ENCODE results near the gene NCAN. TPM values are rescaled to one million over a fixed set of nuclear protein-coding genes. Genes with fewer than 3 reads are reported as not detected.

Gene NCAN
- total RNA-seq, 4 donors from 2014 or later: not detected

- TF ChIP-seq, protein P1, sequence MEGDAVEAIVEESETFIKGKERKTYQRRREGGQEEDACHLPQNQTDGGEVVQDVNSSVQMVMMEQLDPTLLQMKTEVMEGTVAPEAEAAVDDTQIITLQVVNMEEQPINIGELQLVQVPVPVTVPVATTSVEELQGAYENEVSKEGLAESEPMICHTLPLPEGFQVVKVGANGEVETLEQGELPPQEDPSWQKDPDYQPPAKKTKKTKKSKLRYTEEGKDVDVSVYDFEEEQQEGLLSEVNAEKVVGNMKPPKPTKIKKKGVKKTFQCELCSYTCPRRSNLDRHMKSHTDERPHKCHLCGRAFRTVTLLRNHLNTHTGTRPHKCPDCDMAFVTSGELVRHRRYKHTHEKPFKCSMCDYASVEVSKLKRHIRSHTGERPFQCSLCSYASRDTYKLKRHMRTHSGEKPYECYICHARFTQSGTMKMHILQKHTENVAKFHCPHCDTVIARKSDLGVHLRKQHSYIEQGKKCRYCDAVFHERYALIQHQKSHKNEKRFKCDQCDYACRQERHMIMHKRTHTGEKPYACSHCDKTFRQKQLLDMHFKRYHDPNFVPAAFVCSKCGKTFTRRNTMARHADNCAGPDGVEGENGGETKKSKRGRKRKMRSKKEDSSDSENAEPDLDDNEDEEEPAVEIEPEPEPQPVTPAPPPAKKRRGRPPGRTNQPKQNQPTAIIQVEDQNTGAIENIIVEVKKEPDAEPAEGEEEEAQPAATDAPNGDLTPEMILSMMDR (IDR thresholded peaks at IDR 0.05; ENCODE audit: low read depth): no peak
These were observed 8.5 kb upstream of the NCAN start, which contains the start of gene NR2C2AP for GRCh38 chr19:19203012-19203856. Gene NR2C2AP, minus strand, starts transcription at chr19:19203414. Its CDS starts 354 bp downstream, at chr19:19203060.

DNA sequence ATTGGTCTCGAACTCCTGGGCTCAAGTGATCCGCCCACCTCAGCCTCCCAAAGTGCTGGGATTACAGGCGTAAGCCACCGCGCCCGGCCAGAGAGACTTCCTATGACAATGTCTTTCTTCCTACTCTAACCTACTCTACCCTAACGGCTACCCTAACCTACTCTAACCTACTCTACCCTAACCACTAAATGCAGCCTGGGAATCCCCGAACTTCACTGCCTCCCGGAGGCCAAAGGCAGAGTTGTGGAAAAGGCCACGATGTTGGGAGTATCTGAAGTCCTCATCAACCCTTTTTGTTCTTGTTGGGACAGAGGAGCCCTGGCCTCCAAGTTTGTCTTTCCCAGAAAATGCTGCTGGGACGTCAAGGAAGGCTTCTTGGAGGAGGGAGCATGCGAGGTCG lies 7.6 kb upstream of the NCAN start:
- TF ChIP-seq, protein P1 (IDR thresholded peaks at IDR 0.05; ENCODE audit: low read depth): no peak

DNA sequence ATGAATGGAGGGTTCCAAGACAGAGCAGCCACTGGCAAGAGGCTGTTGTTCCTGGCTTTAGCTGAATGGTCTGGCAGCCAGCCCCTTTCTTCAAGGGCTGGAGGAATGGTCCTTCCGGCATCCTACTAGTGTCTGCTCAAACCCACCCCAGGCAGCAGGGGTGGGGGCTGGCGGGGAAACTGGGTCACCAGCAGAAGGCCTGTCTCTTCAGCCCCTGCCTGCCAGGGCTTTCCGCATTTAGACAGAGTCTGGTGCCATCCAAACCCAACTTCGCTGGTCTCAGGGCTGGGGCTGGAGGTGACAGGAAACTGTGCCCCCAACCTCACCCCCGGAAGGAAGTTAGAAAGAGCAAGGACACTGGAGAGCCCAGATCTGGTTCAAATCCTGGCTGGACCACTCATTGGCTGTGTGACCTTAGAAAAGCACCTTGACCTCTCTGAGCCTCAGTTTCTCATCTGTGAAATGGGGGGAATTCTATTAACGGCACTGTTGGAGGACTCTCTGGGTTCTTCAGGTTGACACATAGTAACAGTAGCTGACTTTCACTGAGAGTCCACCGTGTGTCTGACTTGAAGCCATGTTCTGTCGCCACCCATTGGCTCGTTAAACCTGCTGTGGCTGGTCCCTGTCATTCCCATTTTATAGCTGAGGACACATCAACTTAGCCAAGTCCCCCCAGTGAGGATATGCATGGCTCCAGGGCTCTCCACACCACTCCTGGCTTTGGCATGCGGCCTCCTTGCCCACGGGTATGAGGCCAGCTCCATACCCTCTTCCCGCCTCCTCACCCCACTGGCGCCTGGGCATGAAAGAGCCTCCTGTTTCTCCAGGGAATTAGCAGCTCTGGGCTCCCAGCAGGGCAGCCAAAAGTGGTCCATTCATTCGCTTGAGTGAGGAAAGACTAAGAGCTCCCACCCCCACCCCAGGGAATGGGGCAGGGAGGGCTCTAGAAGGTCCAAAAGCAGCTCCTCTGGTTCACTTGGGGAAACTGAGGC lies 6.0 kb upstream of the NCAN start:
- TF ChIP-seq, protein P1 (IDR thresholded peaks at IDR 0.05; ENCODE audit: low read depth): no peak

DNA sequence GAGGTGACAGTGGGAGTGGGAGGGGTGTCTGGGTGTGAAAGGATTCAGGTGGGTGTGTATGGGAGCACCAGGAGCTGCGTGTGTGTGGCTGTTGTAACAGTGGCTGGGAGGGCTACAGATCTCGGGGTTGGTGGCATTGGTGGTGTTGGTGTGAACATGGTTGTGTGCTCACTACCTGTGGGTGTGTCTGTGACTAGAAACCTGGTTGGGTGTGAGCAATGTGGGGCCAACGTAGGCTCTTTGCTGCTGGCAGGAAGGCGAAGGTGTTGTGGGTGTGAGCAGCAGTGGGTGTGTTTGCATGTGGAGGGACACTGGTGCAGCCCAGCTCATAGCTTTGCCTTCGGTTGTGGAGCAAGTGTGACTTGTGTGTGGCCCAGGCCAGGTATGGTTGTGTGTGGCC lies 4.8 kb upstream of the NCAN start:
- TF ChIP-seq, protein P1 (IDR thresholded peaks at IDR 0.05; ENCODE audit: low read depth): no peak

GRCh38 chr19:19207637-19208572 lies 3.9 kb upstream of the NCAN start:
- TF ChIP-seq, protein P1 (IDR thresholded peaks at IDR 0.05; ENCODE audit: low read depth): no peak

DNA sequence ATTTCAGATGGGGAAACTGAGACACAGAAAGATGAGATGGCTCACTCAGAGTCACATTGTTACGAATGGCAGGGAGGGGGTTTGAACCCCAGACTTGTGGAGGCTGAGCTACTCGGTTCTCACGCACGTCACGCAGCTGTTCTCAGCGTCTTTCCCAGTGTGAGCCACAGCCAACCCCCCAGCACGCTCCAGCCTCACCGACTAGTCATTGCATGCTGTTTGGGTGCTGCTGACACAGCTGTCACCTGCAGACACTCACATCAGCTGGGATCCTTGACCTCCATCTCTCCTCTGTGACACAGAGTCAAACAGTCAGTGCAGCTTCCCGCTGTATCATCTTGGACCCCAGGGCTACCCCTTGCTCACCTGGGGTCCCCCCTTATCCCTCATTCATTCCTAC lies 2.4 kb upstream of the NCAN start:
- TF ChIP-seq, protein P1 (IDR thresholded peaks at IDR 0.05; ENCODE audit: low read depth): no peak
